Measurements from ENCODE around the gene VPS36.

DNA sequence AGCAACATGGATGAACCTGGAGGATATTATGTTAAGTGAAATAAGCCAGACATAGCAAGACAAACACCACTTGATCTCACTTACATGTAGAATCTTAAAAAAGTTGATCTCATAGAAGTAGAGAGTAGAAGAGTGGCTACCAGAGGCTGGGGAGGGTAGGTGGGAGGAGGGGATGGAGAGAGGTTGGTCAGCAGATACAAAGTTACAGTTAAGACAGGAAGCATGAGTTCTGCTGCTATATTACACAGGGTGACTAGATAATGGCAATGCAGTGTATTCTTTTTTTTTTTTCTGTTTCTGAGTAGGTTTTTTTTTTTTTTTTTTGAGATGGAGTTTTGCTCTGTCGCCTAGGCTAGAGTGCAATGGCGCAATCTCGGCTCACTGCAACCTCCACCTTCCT, 29.2 kb downstream of the VPS36 start:
- TF ChIP-seq CTCF (IDR thresholded peaks at IDR 0.05) (no peak), POLR2A (IDR thresholded peaks at IDR 0.05) (no peak)
